ENCODE measurements around the gene UPK3B.

DNA sequence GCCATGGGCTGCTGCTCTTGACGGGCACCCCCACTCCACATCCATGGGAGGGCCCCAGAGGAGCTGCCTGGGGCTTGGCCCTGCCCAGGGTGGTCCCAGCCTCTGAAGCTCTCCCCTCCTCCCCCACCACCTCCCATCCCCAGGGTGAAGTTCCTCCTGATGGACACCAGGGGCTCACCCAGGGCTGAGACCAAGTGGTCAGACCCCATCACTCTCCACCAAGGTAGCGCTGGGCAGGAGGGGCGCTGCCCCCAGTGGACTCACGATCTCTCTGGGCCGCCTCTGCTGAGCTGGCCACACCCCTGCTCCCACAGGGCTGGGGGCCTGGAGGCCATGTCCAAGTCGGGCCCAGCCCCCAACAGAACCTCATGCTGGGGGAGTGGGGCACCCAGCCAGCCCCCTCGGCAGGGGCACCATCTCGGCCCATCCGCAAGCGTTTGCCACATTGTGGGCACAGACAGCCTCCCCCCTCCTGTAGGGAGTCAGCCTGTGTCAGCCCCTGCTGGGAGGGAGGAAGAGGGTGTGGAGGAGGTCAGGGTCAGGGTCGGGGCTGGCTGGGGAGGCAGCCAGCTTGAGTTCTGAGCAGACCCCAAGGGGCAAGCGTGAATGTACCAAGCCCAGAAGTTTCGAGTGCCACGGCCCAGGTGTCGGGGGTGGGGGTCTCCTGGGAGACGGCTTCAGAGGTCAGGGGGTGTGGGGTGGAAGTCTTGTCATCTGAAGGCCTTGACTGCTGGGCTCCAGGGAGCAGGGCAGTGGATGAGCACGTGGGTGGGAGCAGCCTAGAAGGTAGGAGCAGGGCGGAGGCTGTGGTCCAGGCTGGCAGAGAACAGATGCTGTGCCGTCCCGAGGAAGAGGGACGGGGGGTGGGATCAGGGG lies 2.8 kb downstream of the UPK3B start:
- TF ChIP-seq, protein P1, sequence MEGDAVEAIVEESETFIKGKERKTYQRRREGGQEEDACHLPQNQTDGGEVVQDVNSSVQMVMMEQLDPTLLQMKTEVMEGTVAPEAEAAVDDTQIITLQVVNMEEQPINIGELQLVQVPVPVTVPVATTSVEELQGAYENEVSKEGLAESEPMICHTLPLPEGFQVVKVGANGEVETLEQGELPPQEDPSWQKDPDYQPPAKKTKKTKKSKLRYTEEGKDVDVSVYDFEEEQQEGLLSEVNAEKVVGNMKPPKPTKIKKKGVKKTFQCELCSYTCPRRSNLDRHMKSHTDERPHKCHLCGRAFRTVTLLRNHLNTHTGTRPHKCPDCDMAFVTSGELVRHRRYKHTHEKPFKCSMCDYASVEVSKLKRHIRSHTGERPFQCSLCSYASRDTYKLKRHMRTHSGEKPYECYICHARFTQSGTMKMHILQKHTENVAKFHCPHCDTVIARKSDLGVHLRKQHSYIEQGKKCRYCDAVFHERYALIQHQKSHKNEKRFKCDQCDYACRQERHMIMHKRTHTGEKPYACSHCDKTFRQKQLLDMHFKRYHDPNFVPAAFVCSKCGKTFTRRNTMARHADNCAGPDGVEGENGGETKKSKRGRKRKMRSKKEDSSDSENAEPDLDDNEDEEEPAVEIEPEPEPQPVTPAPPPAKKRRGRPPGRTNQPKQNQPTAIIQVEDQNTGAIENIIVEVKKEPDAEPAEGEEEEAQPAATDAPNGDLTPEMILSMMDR (conservative IDR thresholded peaks at IDR 0.05; ENCODE audit: low read length), result 0 out of 2 replicates have a peak, but pooled peaks have one; percentile 32
- TF ChIP-seq EZH2phosphoT487 (IDR thresholded peaks at IDR 0.05; ENCODE audit: borderline replicate concordance, low read depth, low read length), result no peak

Measured in OCI-LY7 (cell line).